ENCODE measurements around the gene SDK1.

Gene SDK1

GRCh38 chr7:3380886-3381685, 80.0 kb downstream of the SDK1 start:
- TF ChIP-seq CTCF (IDR thresholded peaks at IDR 0.05; ENCODE audit: extremely low read depth, missing control alignments): no peak
- no peak for DNase-seq (ENCODE audit: low spot score)

GRCh38 chr7:3386423-3387190, 85.6 kb downstream of the SDK1 start:
- no peak for DNase-seq (ENCODE audit: low spot score)

GRCh38 chr7:3393862-3394261, 92.8 kb downstream of the SDK1 start:
- DNase-seq (ENCODE audit: low spot score): no peak
- no peak for TF ChIP-seq CTCF (IDR thresholded peaks at IDR 0.05; ENCODE audit: extremely low read depth, missing control alignments)

More at GRCh38 chr7:3386423-3387190, 85.6 kb downstream of the SDK1 start:
- TF ChIP-seq CTCF (IDR thresholded peaks at IDR 0.05; ENCODE audit: extremely low read depth, missing control alignments): no peak

GRCh38 chr7:3397324-3397723, 96.3 kb downstream of the SDK1 start:
- DNase-seq (ENCODE audit: low spot score): no peak
- no peak for TF ChIP-seq CTCF (IDR thresholded peaks at IDR 0.05; ENCODE audit: extremely low read depth, missing control alignments)

GRCh38 chr7:3399858-3400257, 98.8 kb downstream of the SDK1 start:
- TF ChIP-seq CTCF (IDR thresholded peaks at IDR 0.05; ENCODE audit: extremely low read depth, missing control alignments): peak; percentile 11
- no peak for DNase-seq (ENCODE audit: low spot score)

GRCh38 chr7:3404501-3404900, 103.4 kb downstream of the SDK1 start:
- TF ChIP-seq CTCF (IDR thresholded peaks at IDR 0.05; ENCODE audit: extremely low read depth, missing control alignments): no peak

More at GRCh38 chr7:3404501-3404900, 103.4 kb downstream of the SDK1 start:
- no peak for DNase-seq (ENCODE audit: low spot score)

Data from GM20000 (cell line).